ENCODE measurements around the gene FCSK. TPM values are rescaled to one million over a fixed set of nuclear protein-coding genes. Genes with fewer than 3 reads are reported as not detected.

Gene FCSK
- total and polyA plus RNA-seq, 10 of the 15 experiments (the other 5 are each of a cell fraction or from before 2014, with no cell fraction given): 0.60 to 17.6 (median 7.4) TPM

DNA sequence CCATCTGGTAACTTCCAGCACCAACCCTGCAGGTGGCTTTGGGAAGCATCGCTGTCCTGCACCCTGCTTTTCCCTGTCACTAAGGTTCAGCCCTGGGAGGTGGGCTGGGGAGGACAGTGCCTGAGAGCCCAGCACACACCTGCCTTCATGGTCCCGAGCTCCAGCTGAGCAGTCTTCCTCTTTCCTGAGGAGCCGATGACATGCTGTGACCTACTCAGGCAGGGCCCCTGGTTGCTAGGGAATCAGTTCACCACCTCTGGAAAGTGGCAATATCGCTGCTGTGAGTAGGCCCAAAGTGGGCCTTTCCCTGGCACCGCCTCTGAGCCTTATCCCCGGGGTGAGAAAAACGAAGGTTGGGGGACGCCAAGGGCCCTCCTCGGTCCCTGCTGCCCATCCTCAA lies 33.4 kb upstream of the FCSK start:
- peaks cover 86% of the 10 kb centered on the region for H3K79me2 ChIP-seq (ENCODE audit: control insufficient read depth, insufficient read depth, low read length)
- peaks cover 23 to 24% of the 10 kb centered on the region in 2 experiments; a peak in 3 of 4 replicates for H3K36me3 ChIP-seq (ENCODE audit: control insufficient read depth in 2 of 2, insufficient read depth in 2 of 2, low read length in 1 of 2)
- H3K9ac ChIP-seq (ENCODE audit: control insufficient read depth, insufficient read depth, low read length): no peak overlapping the region
- intact Hi-C loops (cut with micrococcal nuclease; ENCODE audit: unreplicated experiment) (no loop called here), in situ Hi-C loops (cut with MboI) (loop anchor here (25.0 kb wide), 1 partner anchor 1659 kb away; no protein-coding TSS in a partner anchor)
- FAIRE-seq: no peak
- ChIA-PET RAD21 (ENCODE audit: unreplicated experiment) (interaction anchor here (0.6 to 5.0 kb wide), 2 partner anchors 11 to 1162 kb away, joined by 3 to 32 read pairs; no protein-coding TSS in a partner anchor), CTCF (no interaction called here), SMC1A (ENCODE audit: uncharacterized antibody, unreplicated experiment) (interaction anchor here (0.7 to 1.7 kb wide), 4 partner anchors 9 to 63 kb away, joined by 3 to 4 read pairs (median 4); no protein-coding TSS in a partner anchor), POLR2A (interaction anchor here (0.5 to 4.8 kb wide), 3 partner anchors 8 to 33 kb away, joined by 3 to 24 read pairs (median 7); no protein-coding TSS in a partner anchor)
- WGBS (ENCODE audit: insufficient coverage, insufficient replicate concordance, low lambda C conversion rate, missing lambda C conversion rate): 86% methylated on average over 9 of the region's 9 CpGs
- H2AFZ ChIP-seq (ENCODE audit: control insufficient read depth, low read depth, low read length): no peak overlapping the region
- no peak for DNase-seq (ENCODE audit: low read depth, low spot score)
- no peak overlapping the region for H3K4me3 ChIP-seq
- H3K4me1 ChIP-seq (ENCODE audit: control insufficient read depth, insufficient read depth, low read length): peaks cover 59% of the 10 kb centered on the region
- H3K27ac ChIP-seq (ENCODE audit: control insufficient read depth, insufficient read depth): no peak overlapping the region
- no peak overlapping the region for H3K4me2 ChIP-seq (ENCODE audit: control insufficient read depth, insufficient read depth)
- no peaks in the 10 kb centered on the region for H4K20me1 ChIP-seq (ENCODE audit: control insufficient read depth, insufficient read depth)
- no peaks in the 10 kb centered on the region for H3K9me3 ChIP-seq (replicated peaks; ENCODE audit: control insufficient read depth, insufficient read depth, low read length)
- TF ChIP-seq ZNF384 (IDR thresholded peaks at IDR 0.05; ENCODE audit: borderline replicate concordance, low read depth, low read length): no peak
- no peaks in the 10 kb centered on the region for H3K27me3 ChIP-seq (replicated peaks in 1 of 2; ENCODE audit: control insufficient read depth in 2 of 2, insufficient read depth in 2 of 2, low read length in 1 of 2)
- no TSS peak for BruUV-seq (replicated peaks)
- ATAC-seq: no peak

DNA sequence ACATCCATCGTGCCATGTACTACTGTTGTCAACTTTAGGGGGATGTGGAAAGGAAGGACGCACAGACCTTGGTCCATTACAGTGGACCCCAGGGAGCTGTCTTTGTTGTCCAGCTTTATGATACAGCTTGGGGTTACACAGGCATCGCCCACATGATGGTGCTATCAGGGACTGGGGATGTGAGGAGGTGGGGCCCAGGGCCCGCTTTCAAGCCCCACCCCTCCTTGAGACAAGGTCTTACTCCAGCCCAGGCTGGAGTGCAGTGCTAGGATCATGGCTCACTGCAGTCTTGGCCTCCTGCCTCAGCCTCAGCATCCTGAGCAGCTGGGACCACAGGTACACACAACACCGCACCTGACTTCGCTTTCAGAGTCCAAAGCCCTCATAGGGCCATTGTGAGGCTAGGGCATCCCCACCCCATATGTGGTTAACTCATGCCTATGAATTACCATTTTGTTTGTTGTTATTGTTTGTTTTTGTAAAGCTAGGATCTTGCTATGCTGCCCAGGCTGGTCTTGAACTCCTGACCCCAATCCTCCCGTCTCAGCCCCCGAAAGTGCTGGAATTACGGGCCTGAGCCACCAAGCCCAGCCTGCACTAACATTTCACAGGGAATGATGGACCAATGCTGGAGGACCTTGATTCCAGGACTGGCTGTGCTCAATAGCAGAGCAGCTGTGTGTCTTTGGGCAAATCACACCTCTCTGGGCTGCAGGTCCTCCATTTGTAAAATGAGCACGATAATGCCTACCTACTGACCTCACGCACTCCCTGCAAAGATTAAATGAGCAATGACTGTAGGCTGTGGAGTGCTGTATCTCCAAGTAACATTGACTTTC lies 32.7 kb upstream of the FCSK start:
- intact Hi-C loops (cut with micrococcal nuclease; ENCODE audit: unreplicated experiment) (no loop called here), in situ Hi-C loops (cut with MboI) (loop anchor here (25.0 kb wide), 1 partner anchor 1659 kb away; no protein-coding TSS in a partner anchor)
- no peak for DNase-seq (ENCODE audit: low read depth, low spot score)
- no peak for FAIRE-seq
- H3K9ac ChIP-seq (ENCODE audit: control insufficient read depth, insufficient read depth, low read length): no peak overlapping the region
- H4K20me1 ChIP-seq (ENCODE audit: control insufficient read depth, insufficient read depth): no peaks in the 10 kb centered on the region
- ChIA-PET CTCF (interaction anchor here (1.6 kb wide), 1 partner anchor 15 kb away, joined by 6 read pairs; no protein-coding TSS in a partner anchor), POLR2A (interaction anchor here (0.6 kb wide), 1 partner anchor 32 kb away, joined by 7 read pairs; no protein-coding TSS in a partner anchor), RAD21 (ENCODE audit: unreplicated experiment) (interaction anchor here (0.6 to 1.2 kb wide), 2 partner anchors 11 to 122 kb away, joined by 3 to 4 read pairs; partner anchors contain the start of gene DDX19B), SMC1A (ENCODE audit: uncharacterized antibody, unreplicated experiment) (interaction anchor here (0.7 to 1.7 kb wide), 3 partner anchors 10 to 62 kb away, joined by 3 to 4 read pairs (median 3); no protein-coding TSS in a partner anchor)
- peaks cover 80% of the 10 kb centered on the region for H3K79me2 ChIP-seq (ENCODE audit: control insufficient read depth, insufficient read depth, low read length)
- peaks cover 52% of the 10 kb centered on the region for H3K4me1 ChIP-seq (ENCODE audit: control insufficient read depth, insufficient read depth, low read length)
- H3K9me3 ChIP-seq (replicated peaks; ENCODE audit: control insufficient read depth, insufficient read depth, low read length): no peaks in the 10 kb centered on the region
- no peak overlapping the region for H3K4me2 ChIP-seq (ENCODE audit: control insufficient read depth, insufficient read depth)
- H3K36me3 ChIP-seq (ENCODE audit: control insufficient read depth in 2 of 2, insufficient read depth in 2 of 2, low read length in 1 of 2): peaks cover 21 to 23% of the 10 kb centered on the region in 2 experiments; a peak in 3 of 4 replicates
- ATAC-seq: no peak
- TSS peak; percentile 2 for BruUV-seq (replicated peaks)
- H3K27ac ChIP-seq (ENCODE audit: control insufficient read depth, insufficient read depth): no peak overlapping the region; the same call in 1 of the 2 replicates
- no peak for TF ChIP-seq IKZF2 (IDR thresholded peaks at IDR 0.05)
- no peak for TF ChIP-seq RFX5 (IDR thresholded peaks at IDR 0.05; ENCODE audit: low read depth, low read length)
- H3K4me3 ChIP-seq: no peak overlapping the region
- H3K27me3 ChIP-seq (replicated peaks in 1 of 2; ENCODE audit: control insufficient read depth in 2 of 2, insufficient read depth in 2 of 2, low read length in 1 of 2): no peaks in the 10 kb centered on the region
- H2AFZ ChIP-seq (ENCODE audit: control insufficient read depth, low read depth, low read length): no peak overlapping the region
- 90% methylated on average over 11 of the region's 11 CpGs for WGBS (ENCODE audit: insufficient coverage, insufficient replicate concordance, low lambda C conversion rate, missing lambda C conversion rate)
